ENCODE data around the gene PCNX4. TPM values are rescaled to one million over a fixed set of nuclear protein-coding genes. Genes with fewer than 3 reads are reported as not detected.

Gene PCNX4
- total and polyA plus RNA-seq, 9 donors, result 19.2 to 83.4 (median 56.8) TPM

DNA sequence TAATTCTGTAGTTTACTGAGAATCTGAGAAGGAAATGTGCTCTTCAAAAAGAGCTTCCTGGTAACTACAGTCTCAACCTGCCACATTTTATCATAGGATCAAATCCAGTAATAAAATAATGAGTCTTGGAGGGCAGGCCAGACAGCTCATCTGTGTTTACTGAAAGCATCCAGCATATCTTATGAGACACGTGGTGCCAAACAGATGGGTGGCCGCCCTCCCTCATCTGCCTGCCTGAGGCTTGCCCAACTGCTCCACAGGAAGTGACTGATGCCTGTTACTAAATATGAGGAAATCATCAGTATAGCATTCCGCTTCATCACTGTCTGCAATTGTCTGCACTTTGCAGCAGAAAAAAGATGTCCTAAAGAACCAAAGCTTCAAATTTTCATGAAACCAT, 60.0 kb downstream of the PCNX4 start:
- intact Hi-C loops (cut with DNase I), result loop anchor here in 2 of 4 donors (5.0 to 10.0 kb wide), 2 partner anchors 59 to 93 kb away; partner anchors contain the start of genes PCNX4 (in 1 of the 2) and PPM1A (in 1 of the 2)
- Histone ChIP-seq H3K4me3 (no peak overlapping the region), H3K36me3 (peaks cover 3% of the 10 kb centered on the region), H3K9me3 (no peaks in the 10 kb centered on the region), H3K27me3 (no peaks in the 10 kb centered on the region), H3K27ac (no peak overlapping the region), H3K4me1 (ENCODE audit: insufficient read depth) (peaks cover 1% of the 10 kb centered on the region)
- TF ChIP-seq POLR2A (IDR thresholded peaks at IDR 0.05) (no peak), EP300 (IDR thresholded peaks at IDR 0.05) (no peak)
- TF ChIP-seq, protein P1, sequence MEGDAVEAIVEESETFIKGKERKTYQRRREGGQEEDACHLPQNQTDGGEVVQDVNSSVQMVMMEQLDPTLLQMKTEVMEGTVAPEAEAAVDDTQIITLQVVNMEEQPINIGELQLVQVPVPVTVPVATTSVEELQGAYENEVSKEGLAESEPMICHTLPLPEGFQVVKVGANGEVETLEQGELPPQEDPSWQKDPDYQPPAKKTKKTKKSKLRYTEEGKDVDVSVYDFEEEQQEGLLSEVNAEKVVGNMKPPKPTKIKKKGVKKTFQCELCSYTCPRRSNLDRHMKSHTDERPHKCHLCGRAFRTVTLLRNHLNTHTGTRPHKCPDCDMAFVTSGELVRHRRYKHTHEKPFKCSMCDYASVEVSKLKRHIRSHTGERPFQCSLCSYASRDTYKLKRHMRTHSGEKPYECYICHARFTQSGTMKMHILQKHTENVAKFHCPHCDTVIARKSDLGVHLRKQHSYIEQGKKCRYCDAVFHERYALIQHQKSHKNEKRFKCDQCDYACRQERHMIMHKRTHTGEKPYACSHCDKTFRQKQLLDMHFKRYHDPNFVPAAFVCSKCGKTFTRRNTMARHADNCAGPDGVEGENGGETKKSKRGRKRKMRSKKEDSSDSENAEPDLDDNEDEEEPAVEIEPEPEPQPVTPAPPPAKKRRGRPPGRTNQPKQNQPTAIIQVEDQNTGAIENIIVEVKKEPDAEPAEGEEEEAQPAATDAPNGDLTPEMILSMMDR (IDR thresholded peaks at IDR 0.05), result no peak
- peak in 3 of 5 donors; percentile 29 to 49 (median 44) for DNase-seq
- WGBS, 3 donors, result 22 to 54% (median 30%) methylated on average over 3 of the region's 3 CpGs

DNA sequence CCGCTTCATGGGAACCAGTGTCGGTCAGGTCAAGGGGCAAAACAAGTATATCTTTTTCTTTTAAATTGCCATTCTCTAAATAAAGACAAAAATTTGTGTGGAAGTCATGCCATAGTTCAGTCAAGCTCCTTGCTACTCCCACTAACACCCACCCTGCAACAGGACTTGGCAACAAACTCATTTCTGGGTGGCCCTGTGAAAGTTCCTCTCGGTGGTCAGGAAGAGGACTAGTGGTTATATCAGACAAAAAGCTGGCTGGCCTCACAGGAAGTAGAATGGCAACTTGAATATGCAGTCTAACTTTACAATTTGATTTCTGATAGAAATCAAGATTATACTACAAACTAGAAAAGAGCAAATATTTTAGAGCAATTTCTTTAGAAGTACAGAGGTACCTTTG, 62.3 kb downstream of the PCNX4 start:
- Histone ChIP-seq H3K4me3 (no peak overlapping the region), H3K4me1 (ENCODE audit: insufficient read depth) (peaks cover 1% of the 10 kb centered on the region), H3K9me3 (no peaks in the 10 kb centered on the region), H3K27me3 (no peaks in the 10 kb centered on the region), H3K27ac (no peak overlapping the region), H3K36me3 (no peaks in the 10 kb centered on the region)
- WGBS, 3 donors, result 76 to 78% (median 77%) methylated on average over 3 of the region's 3 CpGs
- intact Hi-C loops (cut with DNase I), result loop anchor here in 2 of 4 donors (5.0 to 10.0 kb wide), 2 partner anchors 62 to 91 kb away; partner anchors contain the start of genes PCNX4 (in 1 of the 2) and PPM1A (in 1 of the 2)
- TF ChIP-seq EP300 (IDR thresholded peaks at IDR 0.05) (no peak), POLR2A (IDR thresholded peaks at IDR 0.05) (no peak)
- TF ChIP-seq, protein P1 (IDR thresholded peaks at IDR 0.05), result no peak
- no peak for DNase-seq

DNA sequence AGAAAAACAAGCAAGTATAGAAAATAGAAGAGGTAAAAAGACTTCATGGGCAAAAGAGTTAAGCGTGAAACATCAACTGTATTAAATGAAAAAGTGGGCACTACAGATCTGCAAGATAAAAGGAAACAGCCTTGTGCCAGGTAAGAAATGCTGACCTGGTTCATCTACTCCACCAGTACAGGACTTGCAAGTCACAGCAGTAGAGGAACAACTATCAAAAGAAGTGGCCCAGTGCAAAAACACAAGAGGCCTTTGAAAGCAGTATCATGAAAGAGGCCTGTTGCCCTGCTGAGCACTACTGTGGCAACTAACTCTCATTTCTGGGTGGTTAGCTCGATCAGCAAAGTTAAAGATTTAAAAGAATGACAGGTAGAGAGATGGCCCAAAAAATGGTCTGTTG, 62.9 kb downstream of the PCNX4 start:
- H3K9me3 ChIP-seq, result no peaks in the 10 kb centered on the region
- no peak overlapping the region for H3K4me3 ChIP-seq
- 85 to 94% (median 87%) methylated on average over 2 of the region's 2 CpGs for WGBS, 3 donors
- no peaks in the 10 kb centered on the region for H3K36me3 ChIP-seq
- no peaks in the 10 kb centered on the region for H3K27me3 ChIP-seq
- no peak for TF ChIP-seq EP300 (IDR thresholded peaks at IDR 0.05)
- TF ChIP-seq POLR2A (IDR thresholded peaks at IDR 0.05), result no peak
- TF ChIP-seq, protein P1 (IDR thresholded peaks at IDR 0.05), result no peak
- H3K4me1 ChIP-seq (ENCODE audit: insufficient read depth), result peaks cover 1% of the 10 kb centered on the region
- no peak overlapping the region for H3K27ac ChIP-seq
- DNase-seq, result no peak
- intact Hi-C loops (cut with DNase I), result loop anchor here in 2 of 4 donors (5.0 to 10.0 kb wide), 2 partner anchors 62 to 90 kb away; partner anchors contain the start of genes PCNX4 (in 1 of the 2) and PPM1A (in 1 of the 2)

DNA sequence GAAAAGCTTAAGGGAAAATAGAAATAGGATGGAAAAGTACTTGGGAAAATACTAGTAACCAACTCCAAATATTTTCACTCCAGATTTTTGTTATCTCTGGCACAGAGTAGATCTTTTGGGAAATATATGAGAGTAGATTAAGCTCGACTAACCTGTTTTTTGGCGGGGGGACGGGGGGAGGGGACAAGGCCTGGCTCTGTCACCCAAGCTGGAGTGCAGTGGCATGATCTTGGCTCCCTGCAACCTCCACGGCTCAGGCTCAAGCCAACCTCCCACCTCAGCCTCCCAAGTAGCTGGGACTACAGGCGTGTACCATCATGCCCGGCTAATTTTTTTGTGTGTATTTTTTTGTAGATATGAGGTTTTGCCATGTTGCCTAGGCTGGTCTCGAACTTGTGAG, 68.7 kb downstream of the PCNX4 start:
- 78 to 88% (median 87%) methylated on average over 7 of the region's 7 CpGs for WGBS, 3 donors
- no peaks in the 10 kb centered on the region for H3K27me3 ChIP-seq
- no peak for DNase-seq
- H3K27ac ChIP-seq, result no peak overlapping the region
- H3K4me1 ChIP-seq (ENCODE audit: insufficient read depth), result peaks cover 5% of the 10 kb centered on the region
- no peaks in the 10 kb centered on the region for H3K36me3 ChIP-seq
- intact Hi-C loops (cut with DNase I), result no loop called here
- H3K4me3 ChIP-seq, result no peak overlapping the region
- no peaks in the 10 kb centered on the region for H3K9me3 ChIP-seq
- TF ChIP-seq, protein P1 (IDR thresholded peaks at IDR 0.05), result no peak
- TF ChIP-seq POLR2A (IDR thresholded peaks at IDR 0.05) (no peak), EP300 (IDR thresholded peaks at IDR 0.05) (no peak)

Measured in ovary (tissue), 9 donors.